ENCODE measurements around the gene FAM78B. TPM values are rescaled to one million over a fixed set of nuclear protein-coding genes. Genes with fewer than 3 reads are reported as not detected.

FAM78B gene
- total RNA-seq, 1 experiment from 2014 or later: 0.41 TPM

- H3K4me3 ChIP-seq (ENCODE audit: low read depth in 2 of 2, low read length in 2 of 2): no peak overlapping the region
- BruUV-seq (replicated peaks): no TSS peak
- no peaks in the 10 kb centered on the region for H3K36me3 ChIP-seq (ENCODE audit: control insufficient read depth, insufficient read depth, low read length)
- no peak overlapping the region for H3K27ac ChIP-seq (ENCODE audit: low read length)
- POLR2A ChIA-PET: no interaction called here
- DNase-seq (ENCODE audit: low read depth, low spot score) (no peak), ATAC-seq (no peak)
- intact Hi-C loops (cut with micrococcal nuclease; ENCODE audit: unreplicated experiment) (no loop called here), in situ Hi-C loops (cut with HindIII; ENCODE audit: low pct_unique_long_range_greater_than_20kb, low sequenced_read_pairs) (no loop called here)
- no peaks in the 10 kb centered on the region for H3K4me1 ChIP-seq (ENCODE audit: control insufficient read depth, insufficient read depth, low read length)
- TF ChIP-seq POLR2AphosphoS5 (IDR thresholded peaks at IDR 0.05; ENCODE audit: low read depth, low read length) (no peak), CTCF (IDR thresholded peaks at IDR 0.05) (no peak), SIN3A (IDR thresholded peaks at IDR 0.05; ENCODE audit: borderline replicate concordance, insufficient read depth, low read depth, low read length) (no peak), TCF7L2 (IDR thresholded peaks at IDR 0.05; ENCODE audit: low read depth, low read length) (no peak)
- TF ChIP-seq, protein P1, sequence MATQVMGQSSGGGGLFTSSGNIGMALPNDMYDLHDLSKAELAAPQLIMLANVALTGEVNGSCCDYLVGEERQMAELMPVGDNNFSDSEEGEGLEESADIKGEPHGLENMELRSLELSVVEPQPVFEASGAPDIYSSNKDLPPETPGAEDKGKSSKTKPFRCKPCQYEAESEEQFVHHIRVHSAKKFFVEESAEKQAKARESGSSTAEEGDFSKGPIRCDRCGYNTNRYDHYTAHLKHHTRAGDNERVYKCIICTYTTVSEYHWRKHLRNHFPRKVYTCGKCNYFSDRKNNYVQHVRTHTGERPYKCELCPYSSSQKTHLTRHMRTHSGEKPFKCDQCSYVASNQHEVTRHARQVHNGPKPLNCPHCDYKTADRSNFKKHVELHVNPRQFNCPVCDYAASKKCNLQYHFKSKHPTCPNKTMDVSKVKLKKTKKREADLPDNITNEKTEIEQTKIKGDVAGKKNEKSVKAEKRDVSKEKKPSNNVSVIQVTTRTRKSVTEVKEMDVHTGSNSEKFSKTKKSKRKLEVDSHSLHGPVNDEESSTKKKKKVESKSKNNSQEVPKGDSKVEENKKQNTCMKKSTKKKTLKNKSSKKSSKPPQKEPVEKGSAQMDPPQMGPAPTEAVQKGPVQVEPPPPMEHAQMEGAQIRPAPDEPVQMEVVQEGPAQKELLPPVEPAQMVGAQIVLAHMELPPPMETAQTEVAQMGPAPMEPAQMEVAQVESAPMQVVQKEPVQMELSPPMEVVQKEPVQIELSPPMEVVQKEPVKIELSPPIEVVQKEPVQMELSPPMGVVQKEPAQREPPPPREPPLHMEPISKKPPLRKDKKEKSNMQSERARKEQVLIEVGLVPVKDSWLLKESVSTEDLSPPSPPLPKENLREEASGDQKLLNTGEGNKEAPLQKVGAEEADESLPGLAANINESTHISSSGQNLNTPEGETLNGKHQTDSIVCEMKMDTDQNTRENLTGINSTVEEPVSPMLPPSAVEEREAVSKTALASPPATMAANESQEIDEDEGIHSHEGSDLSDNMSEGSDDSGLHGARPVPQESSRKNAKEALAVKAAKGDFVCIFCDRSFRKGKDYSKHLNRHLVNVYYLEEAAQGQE (IDR thresholded peaks at IDR 0.05; ENCODE audit: insufficient read depth in 1 of 2, low read depth in 2 of 2, low read length in 1 of 2): no peak
- no peaks in the 10 kb centered on the region for H3K9me3 ChIP-seq (ENCODE audit: control insufficient read depth, insufficient read depth, low read depth, low read length)
- CTCF ChIA-PET: no interaction called here
- peaks cover 22% of the 10 kb centered on the region for H3K27me3 ChIP-seq (ENCODE audit: control insufficient read depth, insufficient read depth, low read length)
Measured at GRCh38 chr1:166159656-166160055, 7.1 kb downstream of the FAM78B start.

DNA sequence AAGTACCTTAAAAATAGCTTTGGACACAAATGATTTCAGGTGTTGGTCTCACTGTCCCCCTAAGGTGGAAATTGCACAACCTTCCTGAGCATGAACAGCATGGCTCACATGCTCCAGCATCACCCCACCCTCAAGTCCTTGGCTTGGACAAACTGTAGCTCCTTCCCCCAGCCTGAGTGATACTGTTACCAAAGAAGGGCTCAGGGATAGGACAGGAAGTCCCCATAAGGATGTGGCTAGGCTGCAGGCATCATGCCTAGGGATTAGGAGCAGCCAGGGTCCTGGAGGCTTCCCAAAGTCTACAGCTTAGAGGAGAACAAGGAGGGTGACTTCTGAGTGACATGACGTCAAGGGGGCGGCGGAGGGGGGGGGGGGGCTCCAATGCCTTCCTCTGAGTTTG lies 10.1 kb downstream of the FAM78B start:
- intact Hi-C loops (cut with micrococcal nuclease; ENCODE audit: unreplicated experiment): no loop called here
- no peak overlapping the region for H3K4me3 ChIP-seq (ENCODE audit: low read depth in 2 of 2, low read length in 2 of 2)
- H3K9me3 ChIP-seq (ENCODE audit: control insufficient read depth, insufficient read depth, low read depth, low read length): no peaks in the 10 kb centered on the region
- no peaks in the 10 kb centered on the region; the same call in 1 of the 2 replicates for H3K27me3 ChIP-seq (ENCODE audit: control insufficient read depth, insufficient read depth, low read length)
- in situ Hi-C loops (cut with HindIII; ENCODE audit: low pct_unique_long_range_greater_than_20kb, low sequenced_read_pairs): no loop called here
- H3K4me1 ChIP-seq (ENCODE audit: control insufficient read depth, insufficient read depth, low read length): no peaks in the 10 kb centered on the region
- no peak overlapping the region for H3K27ac ChIP-seq (ENCODE audit: low read length)
- TF ChIP-seq, protein P1 (IDR thresholded peaks at IDR 0.05; ENCODE audit: insufficient read depth in 1 of 2, low read depth in 2 of 2, low read length in 1 of 2): no peak
- TF ChIP-seq POLR2AphosphoS5 (IDR thresholded peaks at IDR 0.05; ENCODE audit: low read depth, low read length) (no peak), TCF7L2 (IDR thresholded peaks at IDR 0.05; ENCODE audit: low read depth, low read length) (no peak), SIN3A (IDR thresholded peaks at IDR 0.05; ENCODE audit: borderline replicate concordance, insufficient read depth, low read depth, low read length) (no peak)
- ChIA-PET POLR2A (no interaction called here), CTCF (no interaction called here)
- no TSS peak for BruUV-seq (replicated peaks)
- H3K36me3 ChIP-seq (ENCODE audit: control insufficient read depth, insufficient read depth, low read length): no peaks in the 10 kb centered on the region
- ATAC-seq: no peak
- no peak for DNase-seq (ENCODE audit: low read depth, low spot score)
